Neural cell (in vitro differentiated cells): ENCODE measurements around the gene KL.

Experiments used
- CTCF ChIP-seq: fragments of 450-650 bp; IDR thresholded peaks from 2 replicates; pipeline ENCODE4 v1.5.1; 2014; ENCODE audit warnings: antibody characterized with exemption, mild to moderate bottlenecking, moderate library complexity; ENCODE audit not compliant: poor library complexity, severe bottlenecking
- EP300 ChIP-seq: fragments of 450-650 bp; conservative IDR thresholded peaks from 2 replicates; pipeline ENCODE4 v1.6.1; 2014; ENCODE audit warnings: antibody characterized with exemption, mild to moderate bottlenecking, moderate library complexity; ENCODE audit not compliant: poor library complexity, severe bottlenecking
- EZH2 ChIP-seq: fragments of 200-600, 300-800 bp; shearing (Covaris generic), sonication (generic); IDR thresholded peaks from 2 replicates; pipeline ENCODE4 v1.6.1; 2014; ENCODE audit warnings: antibody characterized with exemption, low read length, borderline replicate concordance, mild to moderate bottlenecking; ENCODE audit not compliant: insufficient read depth, poor library complexity, severe bottlenecking
- POLR2AphosphoS5 ChIP-seq: IDR thresholded peaks from 2 replicates; pipeline ENCODE4 v1.6.1; 2012
- RAD21 ChIP-seq: fragments of 450-650 bp; conservative IDR thresholded peaks from 2 replicates; pipeline ENCODE4 v1.6.1; 2014; ENCODE audit warnings: antibody characterized with exemption, mild to moderate bottlenecking, moderate library complexity
- REST ChIP-seq: IDR thresholded peaks from 2 replicates; pipeline ENCODE4 v1.6.1; 2012; ENCODE audit warnings: borderline replicate concordance
- SMC3 ChIP-seq: fragments of 450-650 bp; conservative IDR thresholded peaks from 2 replicates; pipeline ENCODE4 v1.6.1; 2014; ENCODE audit warnings: antibody characterized with exemption, mild to moderate bottlenecking, moderate library complexity; ENCODE audit not compliant: poor library complexity
- TAF1 ChIP-seq: IDR thresholded peaks from 2 replicates; pipeline ENCODE4 v1.6.1; 2012; ENCODE audit warnings: low read depth

- TF ChIP-seq CTCF (no peak), POLR2AphosphoS5 (no peak), EZH2 (no peak), RAD21 (no peak), SMC3 (no peak), TAF1 (no peak), REST (no peak), EP300 (no peak)
Observed at GRCh38 chr13:33092073-33092987, 76.1 kb downstream of the KL start.
